ENCODE measurements around the gene FLNC. TPM values are rescaled to one million over a fixed set of nuclear protein-coding genes. Genes with fewer than 3 reads are reported as not detected.

Gene FLNC
- total RNA-seq, 1 donor from 2014 or later = 11.7 TPM

DNA sequence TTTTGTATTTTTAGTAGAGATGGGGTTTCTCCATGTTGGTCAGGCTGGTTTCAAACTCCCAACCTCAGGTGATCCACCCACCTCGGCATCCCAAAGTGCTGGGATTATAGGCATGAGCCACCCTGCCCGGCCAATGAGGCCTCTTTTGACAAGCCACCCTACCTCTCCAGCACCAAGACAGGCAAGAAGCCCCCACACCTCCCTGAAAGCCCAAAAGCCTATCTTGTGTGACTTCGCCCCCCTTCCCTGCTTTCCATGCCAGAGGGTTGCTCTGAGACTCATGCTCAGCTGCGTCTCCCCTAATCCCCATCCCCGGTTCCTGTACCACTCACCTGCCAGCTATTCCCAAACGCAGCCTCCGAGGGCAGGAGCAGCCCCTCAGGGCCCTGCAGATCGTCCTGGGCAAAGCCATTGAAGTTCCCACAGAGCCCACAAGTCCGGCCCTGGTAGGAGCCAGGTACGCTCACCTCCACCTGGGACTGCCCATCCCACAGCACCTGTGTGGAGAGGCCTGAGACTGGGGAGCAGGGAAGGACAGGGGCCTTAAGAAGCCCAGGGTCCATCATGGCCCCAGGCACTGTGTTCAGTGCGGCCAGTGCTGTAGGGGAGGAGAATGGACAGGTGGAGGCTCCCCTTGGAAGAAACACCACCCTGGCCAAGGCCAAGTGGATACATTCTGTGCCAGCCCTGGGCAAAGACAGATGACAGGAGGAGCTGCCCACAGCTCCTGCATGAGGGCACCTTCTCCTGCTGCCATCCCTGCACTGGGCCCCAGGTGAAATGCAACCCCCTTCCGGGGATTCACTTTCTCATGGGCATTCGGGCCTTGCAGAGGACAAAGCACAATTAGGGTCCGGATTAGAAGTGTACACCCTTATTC lies 48.3 kb downstream of the FLNC start:
- Histone ChIP-seq H3K4me1 (no peaks in the 10 kb centered on the region), H3K9me3 (no peaks in the 10 kb centered on the region), H3K36me3 (no peaks in the 10 kb centered on the region), H3K27me3 (ENCODE audit: low read depth) (no peaks in the 10 kb centered on the region), H3K27ac (no peak overlapping the region), H3K4me3 (no peak overlapping the region)
- no peak for ATAC-seq
- TF ChIP-seq, protein P1, sequence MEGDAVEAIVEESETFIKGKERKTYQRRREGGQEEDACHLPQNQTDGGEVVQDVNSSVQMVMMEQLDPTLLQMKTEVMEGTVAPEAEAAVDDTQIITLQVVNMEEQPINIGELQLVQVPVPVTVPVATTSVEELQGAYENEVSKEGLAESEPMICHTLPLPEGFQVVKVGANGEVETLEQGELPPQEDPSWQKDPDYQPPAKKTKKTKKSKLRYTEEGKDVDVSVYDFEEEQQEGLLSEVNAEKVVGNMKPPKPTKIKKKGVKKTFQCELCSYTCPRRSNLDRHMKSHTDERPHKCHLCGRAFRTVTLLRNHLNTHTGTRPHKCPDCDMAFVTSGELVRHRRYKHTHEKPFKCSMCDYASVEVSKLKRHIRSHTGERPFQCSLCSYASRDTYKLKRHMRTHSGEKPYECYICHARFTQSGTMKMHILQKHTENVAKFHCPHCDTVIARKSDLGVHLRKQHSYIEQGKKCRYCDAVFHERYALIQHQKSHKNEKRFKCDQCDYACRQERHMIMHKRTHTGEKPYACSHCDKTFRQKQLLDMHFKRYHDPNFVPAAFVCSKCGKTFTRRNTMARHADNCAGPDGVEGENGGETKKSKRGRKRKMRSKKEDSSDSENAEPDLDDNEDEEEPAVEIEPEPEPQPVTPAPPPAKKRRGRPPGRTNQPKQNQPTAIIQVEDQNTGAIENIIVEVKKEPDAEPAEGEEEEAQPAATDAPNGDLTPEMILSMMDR (IDR thresholded peaks at IDR 0.05) = no peak
- intact Hi-C loops (cut with DNase I) = no loop called here
- DNase-seq = peak; percentile 34

DNA sequence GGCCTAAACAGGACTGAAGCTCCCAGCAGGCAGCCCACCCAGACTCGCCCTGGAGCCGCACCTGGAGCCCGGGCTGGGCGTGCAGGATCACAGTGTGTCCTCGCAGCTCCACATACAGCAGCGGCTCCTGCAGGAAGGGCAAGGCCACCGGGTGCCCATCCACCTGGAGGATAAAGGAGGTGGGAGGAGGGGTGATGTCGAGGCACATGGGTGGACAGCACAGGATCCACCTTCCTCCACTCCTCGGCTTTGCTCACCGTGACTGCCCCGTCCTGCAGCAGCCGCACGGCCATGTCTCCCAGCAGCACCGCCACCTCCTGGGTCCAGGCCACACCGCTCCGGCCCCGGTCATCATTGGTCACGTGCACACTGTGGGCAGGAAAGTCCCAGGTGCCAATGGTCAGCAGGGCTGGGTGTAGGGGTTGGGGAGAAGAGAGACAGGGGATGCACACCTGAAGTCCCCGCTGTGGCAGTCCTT lies 49.3 kb downstream of the FLNC start:
- DNase-seq = peak; percentile 41

DNA sequence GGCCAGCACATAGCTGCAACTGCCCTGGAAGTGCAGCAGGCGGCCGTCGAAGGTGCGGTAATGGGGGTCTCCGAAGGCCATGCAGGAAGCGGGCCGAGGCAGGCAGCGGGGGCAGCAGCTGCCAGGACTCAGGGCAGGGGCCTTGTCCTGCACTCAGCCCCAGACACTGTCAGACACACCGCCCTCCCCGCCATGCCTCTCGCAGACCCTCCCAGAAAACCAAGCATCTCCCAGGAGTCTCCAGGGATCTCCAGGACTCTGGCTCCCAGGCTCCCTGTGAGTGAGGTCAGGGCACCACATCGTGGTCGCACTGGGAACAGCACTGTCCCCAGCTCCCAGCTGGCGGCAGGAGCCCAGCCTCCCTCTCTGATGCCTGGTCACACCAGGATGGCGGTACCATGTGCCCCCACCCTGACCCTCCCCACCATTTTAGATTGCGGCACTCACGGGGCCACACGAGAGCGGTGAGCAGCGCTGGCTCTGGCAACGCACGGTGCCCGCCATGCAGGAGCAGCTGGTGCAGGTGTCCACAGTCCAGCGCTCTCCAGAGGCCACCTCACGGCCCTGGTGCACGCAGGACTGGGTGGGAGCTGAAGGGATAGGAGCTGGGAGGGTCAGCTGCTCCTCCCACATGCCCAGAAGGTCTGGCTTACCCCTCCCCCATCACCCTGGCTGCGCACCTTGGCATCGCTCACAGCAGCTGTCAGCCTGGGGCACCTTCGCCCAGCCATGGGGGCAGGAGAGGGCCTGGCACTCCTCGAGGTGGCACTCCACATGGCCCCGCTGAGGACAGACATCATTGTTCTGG lies 49.9 kb downstream of the FLNC start:
- H3K4me1 ChIP-seq = no peaks in the 10 kb centered on the region
- H3K9me3 ChIP-seq = no peaks in the 10 kb centered on the region
- ATAC-seq (peak; percentile 79 to 86), DNase-seq (peak; percentile 67)
- no peaks in the 10 kb centered on the region for H3K27me3 ChIP-seq (ENCODE audit: low read depth)
- H3K36me3 ChIP-seq = no peaks in the 10 kb centered on the region
- H3K27ac ChIP-seq = no peak overlapping the region
- intact Hi-C loops (cut with DNase I) = no loop called here
- TF ChIP-seq, protein P1 (IDR thresholded peaks at IDR 0.05) = peak; percentile 81
- no peak overlapping the region for H3K4me3 ChIP-seq

More for the DNA sequence above, 49.3 kb downstream of the FLNC start:
- intact Hi-C loops (cut with DNase I) = no loop called here
- Histone ChIP-seq H3K9me3 (no peaks in the 10 kb centered on the region), H3K27me3 (ENCODE audit: low read depth) (no peaks in the 10 kb centered on the region), H3K4me1 (no peaks in the 10 kb centered on the region), H3K36me3 (no peaks in the 10 kb centered on the region), H3K27ac (no peak overlapping the region), H3K4me3 (no peak overlapping the region)
- TF ChIP-seq, protein P1 (IDR thresholded peaks at IDR 0.05) = no peak
- no peak for ATAC-seq

DNA sequence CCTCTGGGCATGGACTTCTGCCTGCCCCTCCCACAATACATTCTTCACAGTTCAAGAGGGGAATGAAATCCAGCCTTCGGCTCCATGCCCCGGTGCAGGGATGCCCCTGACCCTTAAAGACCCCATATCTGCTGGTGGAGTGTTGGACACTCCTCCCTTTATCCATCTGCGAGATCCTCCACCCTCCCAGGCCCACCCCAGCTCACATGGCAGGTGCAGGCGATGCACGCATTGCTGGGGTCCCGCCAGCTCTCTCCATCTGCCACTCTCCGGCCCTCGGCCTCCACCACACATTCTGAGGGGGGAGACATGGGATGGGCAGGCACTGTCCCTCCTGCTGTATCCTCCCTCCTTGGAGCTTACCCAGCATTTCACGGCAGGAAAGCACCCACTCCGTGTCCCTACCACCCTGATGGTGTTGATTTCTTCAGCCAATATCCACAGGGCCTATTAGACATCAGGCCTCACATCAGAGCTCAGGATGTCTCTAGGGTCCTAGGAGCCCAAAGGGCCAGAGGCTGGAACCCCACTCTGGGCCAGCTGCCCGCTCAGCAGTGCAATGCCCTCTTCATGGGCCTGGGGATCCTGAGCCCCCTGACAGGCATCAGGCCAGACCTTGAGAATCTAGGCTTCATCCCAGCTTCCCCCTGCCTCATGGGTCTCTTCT lies 50.7 kb downstream of the FLNC start:
- no peak for DNase-seq

More for the DNA sequence above, 50.7 kb downstream of the FLNC start:
- Histone ChIP-seq H3K9me3 (no peaks in the 10 kb centered on the region), H3K36me3 (no peaks in the 10 kb centered on the region), H3K4me3 (no peak overlapping the region), H3K27me3 (ENCODE audit: low read depth) (no peaks in the 10 kb centered on the region), H3K27ac (no peak overlapping the region), H3K4me1 (no peaks in the 10 kb centered on the region)
- TF ChIP-seq, protein P1 (IDR thresholded peaks at IDR 0.05) = no peak
- intact Hi-C loops (cut with DNase I) = no loop called here
- no peak for ATAC-seq

Measured in lower lobe of right lung (tissue), 2 donors.